Measurements from ENCODE around the gene RB1.

The RB1 gene

DNA sequence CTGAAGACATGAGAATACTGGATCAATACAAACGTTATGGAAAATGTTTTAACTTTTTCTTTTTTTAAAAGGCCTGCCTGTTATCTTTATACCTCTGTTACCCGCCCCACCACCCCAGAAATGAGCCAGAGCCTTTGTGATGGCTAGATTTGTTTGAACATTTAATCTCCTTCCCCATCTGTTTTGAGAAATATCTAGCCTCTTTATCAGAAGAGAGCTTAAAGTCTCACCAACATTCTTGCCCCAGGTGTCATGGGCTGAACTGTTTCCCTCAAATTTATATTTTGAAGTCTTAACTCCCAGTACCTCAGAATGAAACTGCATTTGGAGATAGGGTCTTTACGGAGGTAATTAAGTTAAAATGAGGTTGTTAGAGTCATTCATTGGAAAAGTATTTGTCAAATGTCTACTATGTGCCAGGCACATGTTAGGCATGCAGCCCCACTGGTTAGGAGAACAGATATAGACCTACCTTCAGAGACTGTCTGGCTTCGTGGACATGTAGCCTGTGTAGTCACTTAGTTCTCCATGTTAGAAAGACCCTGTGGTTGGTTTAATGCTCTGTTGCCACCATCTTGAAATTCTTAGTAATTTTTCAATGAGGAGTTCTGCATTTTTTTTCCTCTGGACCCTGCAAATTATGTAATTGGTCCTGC is 6.3 kb upstream of the RB1 start:
- in situ Hi-C loops (cut with MboI; ENCODE audit: low sequenced_read_pairs) = no loop called here

DNA sequence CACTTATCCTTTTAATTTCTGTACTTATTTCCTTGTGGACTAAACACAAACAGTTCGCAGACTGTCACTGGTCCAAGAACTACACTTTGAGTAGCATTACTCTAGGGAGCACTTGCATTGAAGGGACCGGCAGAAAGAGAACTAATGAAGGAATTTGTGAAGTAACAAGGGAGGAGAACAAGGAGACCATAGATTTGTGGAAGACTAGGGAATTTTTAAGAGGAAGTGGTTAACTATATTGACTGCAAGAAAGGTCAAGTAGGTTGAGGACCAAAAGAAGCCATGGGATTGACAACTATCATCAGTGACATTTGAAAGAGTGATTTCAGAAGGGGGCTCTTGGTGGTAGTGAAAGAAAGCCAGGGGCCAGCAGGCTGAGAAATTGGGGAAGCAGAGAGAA is 4.0 kb upstream of the RB1 start:
- in situ Hi-C loops (cut with MboI; ENCODE audit: low sequenced_read_pairs) = no loop called here

GRCh38 chr13:48302871-48303358 is 636 bp upstream of the RB1 start:
- in situ Hi-C loops (cut with MboI; ENCODE audit: low sequenced_read_pairs) = no loop called here

DNA sequence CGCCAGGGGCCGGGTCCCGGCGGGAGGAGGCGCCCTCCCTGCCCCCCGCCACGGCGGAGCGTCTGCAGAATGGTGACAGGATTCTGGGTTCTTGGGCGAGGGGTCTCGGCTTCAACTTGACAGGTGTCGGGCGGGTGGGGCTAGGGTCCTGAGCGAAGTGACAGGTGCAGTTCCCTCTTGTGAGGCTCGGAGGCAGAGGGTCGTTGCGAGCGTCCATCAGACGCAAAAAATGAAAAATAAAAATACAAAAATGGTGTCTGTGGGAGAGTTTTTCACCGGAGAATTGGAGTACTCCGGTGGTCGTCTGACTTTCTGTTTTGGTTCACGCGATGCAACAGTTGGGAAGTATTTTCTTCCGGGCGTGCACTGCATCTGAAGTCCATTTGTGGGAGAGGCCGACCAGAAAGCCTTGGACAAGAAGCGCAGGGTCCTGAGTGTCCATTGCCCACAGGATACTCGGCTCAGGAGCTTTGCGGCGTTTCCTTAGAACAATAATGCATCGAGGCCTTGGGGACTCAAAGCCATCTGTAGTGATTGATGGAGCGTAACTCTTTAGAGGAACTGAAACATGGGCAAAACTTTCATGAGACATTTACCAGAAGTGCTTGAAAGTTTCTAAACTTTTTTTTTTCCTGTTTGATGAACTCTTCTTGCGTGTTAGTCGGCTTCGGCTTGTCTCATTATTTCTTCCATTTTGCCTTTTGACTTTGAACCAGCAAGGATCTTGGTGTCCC is 759 bp downstream of the RB1 start:
- in situ Hi-C loops (cut with MboI; ENCODE audit: low sequenced_read_pairs) = no loop called here

- in situ Hi-C loops (cut with MboI; ENCODE audit: low sequenced_read_pairs) = no loop called here
These were observed 7.7 kb downstream of the RB1 start for GRCh38 chr13:48311223-48311622.

DNA sequence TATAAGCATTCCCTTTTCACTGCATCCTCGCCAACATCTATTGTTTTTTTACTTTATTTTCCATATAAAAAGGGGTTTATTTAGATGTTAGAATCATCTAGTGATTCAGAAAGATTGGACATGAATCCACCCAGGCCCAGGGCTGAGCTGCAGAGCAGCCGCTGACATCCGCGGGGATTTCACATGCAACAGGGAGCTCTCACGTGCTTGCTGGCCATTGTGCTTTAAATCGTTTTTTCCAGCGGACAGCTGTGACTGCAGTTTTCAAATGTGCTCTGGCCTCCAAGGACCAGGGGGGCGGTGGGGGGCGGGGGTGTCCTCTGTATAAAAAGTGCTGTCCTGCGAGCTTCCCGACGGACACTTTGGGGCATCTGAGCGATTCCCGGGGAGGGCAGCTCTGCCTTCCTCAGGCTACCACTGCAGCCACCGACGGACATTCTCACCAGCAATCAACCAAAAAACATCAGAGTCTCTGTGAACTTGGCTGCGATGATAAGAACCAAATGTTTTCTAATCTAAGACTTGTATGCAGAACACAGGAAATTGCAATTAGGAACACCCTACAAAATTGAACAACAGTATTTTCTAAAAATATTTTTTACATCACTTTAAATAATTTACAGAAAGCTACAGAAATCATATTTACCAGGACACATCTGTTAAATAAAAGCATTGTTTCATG is 12.6 kb downstream of the RB1 start:
- in situ Hi-C loops (cut with MboI; ENCODE audit: low sequenced_read_pairs) = no loop called here

GRCh38 chr13:48316826-48317510 is 13.4 kb downstream of the RB1 start:
- in situ Hi-C loops (cut with MboI; ENCODE audit: low sequenced_read_pairs) = no loop called here

DNA sequence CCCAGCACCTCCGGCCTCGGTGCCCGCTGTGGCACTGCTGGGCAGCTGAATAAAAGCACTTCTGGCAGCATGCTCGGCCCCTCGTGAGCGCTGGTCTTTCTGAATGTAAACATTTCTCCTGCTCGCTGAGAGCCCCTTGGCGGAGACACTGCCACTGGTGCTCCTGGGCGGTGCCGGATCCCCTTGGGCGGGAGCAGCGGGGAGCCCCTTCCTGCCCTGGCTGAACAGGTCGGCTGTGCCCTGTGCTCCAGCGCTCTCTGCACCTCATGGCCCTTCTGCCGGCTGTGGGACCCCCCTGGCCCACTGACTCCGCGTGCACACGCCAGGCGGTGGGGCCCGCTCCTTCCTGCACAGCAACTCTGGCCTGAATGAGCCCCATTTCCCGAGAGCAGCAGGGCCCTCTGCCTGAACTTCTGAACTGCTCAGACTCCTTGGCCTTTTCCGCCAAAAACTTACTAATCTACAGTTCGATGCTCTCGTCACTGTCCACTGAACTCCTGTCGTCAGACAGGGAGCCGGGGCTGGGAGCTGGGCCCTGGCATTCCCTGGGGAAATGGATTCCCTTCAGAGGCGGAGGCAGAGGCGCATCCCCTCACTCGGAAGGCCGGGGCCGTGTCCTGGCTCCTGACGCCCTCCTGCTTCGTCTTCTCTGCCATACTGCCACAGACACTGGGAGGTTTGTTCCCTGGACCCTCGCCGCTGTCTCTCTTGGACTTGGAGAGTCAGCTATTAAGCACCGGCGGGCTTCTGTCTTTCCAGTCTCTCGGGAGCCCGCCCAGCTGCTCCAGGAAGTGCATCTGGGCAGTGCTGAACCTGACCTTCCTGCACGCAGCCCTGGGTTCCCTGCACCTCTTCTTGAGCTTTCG is 14.2 kb downstream of the RB1 start:
- in situ Hi-C loops (cut with MboI; ENCODE audit: low sequenced_read_pairs) = no loop called here

DNA sequence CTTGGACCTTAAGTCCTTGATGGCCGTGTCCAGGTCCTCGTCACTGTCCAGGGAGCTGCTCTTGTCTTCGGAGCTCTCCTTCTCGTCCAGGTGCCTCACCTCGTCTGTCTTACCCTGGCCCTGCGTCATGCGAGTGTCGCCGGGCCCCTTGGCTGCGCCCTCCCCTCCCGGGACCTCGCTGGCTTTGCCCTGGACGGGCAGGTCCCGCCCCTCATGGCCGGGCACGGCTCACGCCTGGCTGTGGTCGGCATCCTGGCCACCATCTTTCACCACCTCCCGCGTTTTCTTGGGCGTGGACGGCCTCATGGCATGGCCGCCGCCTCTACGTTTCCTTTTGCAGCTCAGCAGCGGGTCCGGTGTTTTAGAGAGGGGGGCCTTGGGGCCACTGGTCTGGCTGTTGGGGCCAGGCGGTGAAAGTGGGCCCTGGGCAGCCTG is 14.8 kb downstream of the RB1 start:
- in situ Hi-C loops (cut with MboI; ENCODE audit: low sequenced_read_pairs) = no loop called here

DNA sequence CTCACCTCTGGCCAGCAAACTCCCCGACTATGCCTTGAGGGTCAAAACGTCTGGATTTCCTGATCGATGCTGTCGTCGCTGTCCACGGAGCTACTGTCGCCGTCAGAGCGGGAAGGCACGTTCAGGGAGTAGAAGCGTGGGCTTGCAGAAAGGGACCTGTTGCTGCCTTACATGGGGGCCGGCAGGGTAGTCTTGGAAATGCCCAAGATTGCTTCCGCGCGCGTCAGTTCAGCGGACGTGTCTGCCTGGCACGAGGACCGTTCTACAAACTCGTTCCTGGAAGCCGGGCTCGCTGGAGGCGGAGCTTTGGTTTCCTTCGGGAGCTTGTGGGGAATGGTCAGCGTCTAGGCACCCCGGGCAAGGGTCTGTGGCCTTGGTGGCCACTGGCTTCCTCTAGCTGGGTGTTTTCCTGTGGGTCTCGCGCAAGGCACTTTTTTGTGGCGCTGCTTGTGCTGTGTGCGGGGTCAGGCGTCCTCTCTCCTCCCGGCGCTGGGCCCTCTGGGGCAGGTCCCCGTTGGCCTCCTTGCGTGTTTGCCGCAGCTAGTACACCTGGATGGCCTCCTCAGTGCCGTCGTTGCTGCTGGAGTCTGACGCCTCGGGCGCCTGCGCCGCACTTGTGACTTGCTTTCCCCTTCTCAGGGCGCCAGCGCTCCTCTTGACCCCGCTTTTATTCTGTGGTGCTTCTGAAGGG is 15.4 kb downstream of the RB1 start:
- in situ Hi-C loops (cut with MboI; ENCODE audit: low sequenced_read_pairs) = no loop called here

DNA sequence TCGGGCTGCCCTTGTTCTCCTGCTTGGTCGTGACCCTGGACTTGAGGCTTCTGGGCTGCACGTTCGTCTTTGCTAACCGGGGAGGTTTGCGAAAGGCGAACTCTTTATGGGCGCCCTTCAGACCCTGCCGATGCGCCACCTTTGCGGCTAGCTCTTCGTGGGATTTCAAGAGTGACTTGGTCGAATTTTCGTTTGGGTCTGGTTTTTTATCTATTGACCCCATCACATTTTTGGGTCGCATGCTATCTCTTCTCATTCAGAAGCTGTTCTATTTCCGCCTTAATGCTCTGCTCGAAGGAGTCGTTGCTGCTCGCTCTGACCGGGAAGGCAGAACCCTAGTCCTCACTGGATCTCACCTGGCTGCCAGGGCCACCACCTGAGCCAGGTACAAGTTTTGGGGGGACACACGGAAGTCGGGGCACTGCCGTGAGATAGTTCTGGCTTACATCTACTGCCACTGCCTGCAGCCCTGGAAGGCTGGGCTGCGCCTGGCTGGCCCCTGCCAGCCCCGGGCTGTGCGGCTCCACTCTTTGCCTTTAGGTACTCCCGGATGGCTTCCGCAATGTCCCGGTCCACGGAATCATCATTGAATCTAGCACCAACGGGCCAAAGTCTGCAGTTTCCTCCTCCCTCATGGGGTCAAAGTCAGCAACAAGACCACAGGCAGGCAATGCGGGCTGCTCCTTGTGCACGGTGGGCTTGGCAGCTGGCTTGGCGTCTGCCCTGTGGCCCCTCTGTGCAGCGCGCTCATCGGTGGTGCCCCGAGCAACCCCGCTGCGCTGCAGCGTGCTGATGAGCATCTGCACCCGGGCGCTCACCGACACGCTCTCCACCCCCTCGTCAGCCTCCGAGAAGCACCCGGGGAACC is 16.2 kb downstream of the RB1 start:
- in situ Hi-C loops (cut with MboI; ENCODE audit: low sequenced_read_pairs) = no loop called here

DNA sequence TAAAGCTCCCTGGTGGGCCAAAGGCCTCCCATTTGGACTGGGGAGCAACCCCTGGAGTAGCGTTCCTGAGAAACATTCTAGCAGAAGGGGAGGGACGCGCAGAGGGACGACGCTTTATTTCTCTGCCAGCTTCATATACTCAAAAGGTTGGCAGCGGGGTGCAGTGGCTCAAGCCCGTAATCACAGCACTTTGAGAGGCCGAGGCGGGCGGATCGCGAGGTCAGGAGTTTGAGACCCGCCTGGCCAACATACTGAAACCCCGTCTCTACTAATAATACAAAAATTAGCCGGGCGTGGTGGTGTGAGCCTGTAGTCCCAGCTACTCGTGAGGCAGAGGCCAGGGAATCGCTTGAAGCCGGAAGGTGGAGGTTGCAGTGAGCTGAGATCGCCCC is 16.8 kb downstream of the RB1 start:
- in situ Hi-C loops (cut with MboI; ENCODE audit: low sequenced_read_pairs) = no loop called here

DNA sequence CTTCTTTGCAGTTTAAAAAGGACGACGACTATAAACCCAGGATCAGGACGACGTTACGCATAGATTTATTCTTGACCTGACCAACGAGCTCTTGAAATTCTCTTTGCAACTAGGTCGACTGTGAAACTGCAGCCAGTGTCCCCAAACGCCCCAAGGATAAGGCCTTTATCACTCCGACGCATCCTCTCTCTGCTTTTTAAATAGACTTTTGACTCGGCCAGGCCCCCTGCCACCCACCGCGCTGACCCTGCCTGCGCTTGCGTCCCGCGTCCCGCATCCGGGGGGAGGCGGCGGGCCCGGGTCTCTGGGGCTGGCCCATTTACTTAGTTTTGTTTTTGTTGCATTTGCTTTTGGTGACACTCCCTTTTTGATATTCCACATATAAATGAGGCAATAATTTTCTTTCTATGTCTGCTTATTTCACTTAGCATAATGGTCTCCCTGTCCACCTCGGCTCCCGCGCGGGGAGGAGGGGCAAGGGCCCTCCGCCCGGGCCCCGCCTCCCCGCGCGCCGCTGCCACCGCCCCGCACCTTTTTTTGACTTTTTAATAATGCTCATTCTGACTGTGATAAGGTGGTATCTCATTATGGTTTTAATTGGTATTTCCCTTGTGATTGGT is 17.4 kb downstream of the RB1 start:
- in situ Hi-C loops (cut with MboI; ENCODE audit: low sequenced_read_pairs) = no loop called here

GRCh38 chr13:48322294-48322693 is 18.7 kb downstream of the RB1 start:
- in situ Hi-C loops (cut with MboI; ENCODE audit: low sequenced_read_pairs) = no loop called here

DNA sequence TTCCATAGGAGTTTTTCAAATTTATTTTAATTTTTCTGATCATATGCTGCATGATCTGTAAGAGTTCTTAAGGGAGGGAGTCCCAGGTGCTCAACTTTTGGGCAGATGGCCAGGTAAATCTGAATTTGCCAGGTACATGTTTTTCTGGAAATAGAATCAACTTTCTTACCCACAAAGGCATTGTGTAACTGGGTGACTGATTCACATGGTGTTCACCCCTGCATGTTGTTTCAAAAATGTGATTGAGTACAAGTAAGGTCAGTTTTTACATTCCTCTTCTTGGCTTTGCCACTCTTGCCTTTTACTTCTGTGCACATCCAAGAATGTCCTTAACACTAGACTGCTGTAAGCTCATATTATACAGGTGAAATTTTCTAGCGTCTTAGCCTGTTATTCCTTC is 30.4 kb downstream of the RB1 start:
- in situ Hi-C loops (cut with MboI; ENCODE audit: low sequenced_read_pairs) = loop anchor here (25.0 kb wide), 1 partner anchor 253 kb away; no protein-coding TSS in a partner anchor

- in situ Hi-C loops (cut with MboI; ENCODE audit: low sequenced_read_pairs) = loop anchor here (25.0 kb wide), 1 partner anchor 253 kb away; no protein-coding TSS in a partner anchor
These were observed 31.1 kb downstream of the RB1 start for GRCh38 chr13:48334534-48335127.

GRCh38 chr13:48339198-48339597 is 35.6 kb downstream of the RB1 start:
- in situ Hi-C loops (cut with MboI; ENCODE audit: low sequenced_read_pairs) = loop anchor here (25.0 kb wide), 1 partner anchor 248 kb away; no protein-coding TSS in a partner anchor

DNA sequence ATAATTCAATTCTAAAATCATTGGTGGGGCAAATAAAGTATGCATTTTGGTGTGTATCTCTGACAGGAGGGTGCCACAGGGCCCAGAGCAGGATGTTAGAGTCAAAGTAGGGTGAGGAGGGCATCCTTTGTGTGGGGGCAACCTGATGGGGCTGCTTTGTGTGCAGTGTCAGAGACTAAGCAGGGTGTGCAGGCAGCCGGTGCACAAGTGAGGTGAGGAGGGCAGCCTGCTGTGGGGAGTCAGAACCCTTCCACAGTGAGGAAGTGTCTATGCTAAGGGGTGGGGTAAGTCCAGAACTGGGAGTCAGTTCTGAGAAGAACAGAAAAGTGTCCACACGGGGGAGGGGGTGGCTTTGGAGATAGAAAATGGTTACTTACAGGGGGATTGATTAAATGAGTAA is 40.7 kb downstream of the RB1 start:
- in situ Hi-C loops (cut with MboI; ENCODE audit: low sequenced_read_pairs) = loop anchor here (25.0 kb wide), 1 partner anchor 243 kb away; no protein-coding TSS in a partner anchor

Measured in HL-60/S4 (cell line).